Hepatic stellate cell (primary cell): ENCODE results near the gene DIP2C.
"Not testable (repeated sequence)": the region's sequence is repeated elsewhere in the genome, so short reads cannot be mapped to it uniquely, and the experiment has no call there.

Experiments
- DNase-seq: peaks from one replicate; pipeline ENCODE4 v3.0.0; 2011; ENCODE audit warnings: low spot score

Gene DIP2C

DNA sequence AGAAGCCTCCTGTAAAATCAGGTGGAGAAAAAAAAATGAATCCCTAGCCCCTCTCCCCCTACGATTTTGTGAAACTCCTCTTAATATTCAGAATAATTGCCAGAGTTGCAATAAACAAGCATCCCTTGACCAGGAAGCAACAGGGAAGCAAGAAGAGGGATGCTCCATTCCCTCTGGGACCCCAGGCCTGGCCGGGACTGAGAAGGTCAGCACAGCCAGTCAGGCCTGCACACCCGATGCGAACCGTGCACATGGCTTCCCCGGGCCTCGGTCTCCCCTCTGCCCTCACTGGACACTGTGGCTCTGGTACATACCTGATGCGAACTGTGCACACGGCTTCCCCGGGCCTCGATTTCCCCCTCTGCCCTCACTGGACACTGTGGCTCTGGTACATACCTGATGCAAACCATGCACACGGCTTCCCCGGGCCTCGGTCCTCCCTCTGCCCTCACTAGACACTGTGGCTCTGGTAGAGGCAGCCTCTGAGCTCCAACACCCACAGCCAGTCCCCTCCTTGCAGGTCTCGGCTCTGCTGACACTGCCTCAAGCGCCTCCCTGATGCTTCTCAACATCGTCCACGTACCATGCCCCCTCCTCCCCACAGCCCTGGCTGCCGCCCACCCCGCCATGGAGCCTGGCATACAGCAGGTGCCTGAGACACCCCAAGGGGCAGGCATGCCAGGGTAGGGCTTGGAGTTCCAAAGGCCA is 138.6 kb downstream of the DIP2C start:
- no peak for DNase-seq

DNA sequence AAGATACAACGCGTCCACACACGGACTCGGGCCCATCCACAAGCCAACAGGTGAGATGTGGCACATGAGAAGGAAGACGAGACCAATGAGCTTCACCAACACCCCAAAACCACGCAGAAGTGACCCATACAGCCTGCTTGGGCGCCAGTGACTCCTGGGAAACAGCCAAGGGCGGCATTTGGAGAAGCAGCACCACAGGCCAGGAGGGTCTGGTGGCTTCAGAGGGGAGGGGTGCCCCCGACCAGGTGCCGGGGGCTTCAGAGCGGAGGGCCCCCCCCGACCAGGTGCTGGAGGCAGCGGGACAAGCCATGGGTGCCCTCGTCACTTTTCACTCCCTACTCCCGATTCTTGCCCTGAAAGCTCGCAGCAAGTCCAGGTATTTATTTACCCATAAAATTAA is 140.1 kb downstream of the DIP2C start:
- DNase-seq, result no peak

DNA sequence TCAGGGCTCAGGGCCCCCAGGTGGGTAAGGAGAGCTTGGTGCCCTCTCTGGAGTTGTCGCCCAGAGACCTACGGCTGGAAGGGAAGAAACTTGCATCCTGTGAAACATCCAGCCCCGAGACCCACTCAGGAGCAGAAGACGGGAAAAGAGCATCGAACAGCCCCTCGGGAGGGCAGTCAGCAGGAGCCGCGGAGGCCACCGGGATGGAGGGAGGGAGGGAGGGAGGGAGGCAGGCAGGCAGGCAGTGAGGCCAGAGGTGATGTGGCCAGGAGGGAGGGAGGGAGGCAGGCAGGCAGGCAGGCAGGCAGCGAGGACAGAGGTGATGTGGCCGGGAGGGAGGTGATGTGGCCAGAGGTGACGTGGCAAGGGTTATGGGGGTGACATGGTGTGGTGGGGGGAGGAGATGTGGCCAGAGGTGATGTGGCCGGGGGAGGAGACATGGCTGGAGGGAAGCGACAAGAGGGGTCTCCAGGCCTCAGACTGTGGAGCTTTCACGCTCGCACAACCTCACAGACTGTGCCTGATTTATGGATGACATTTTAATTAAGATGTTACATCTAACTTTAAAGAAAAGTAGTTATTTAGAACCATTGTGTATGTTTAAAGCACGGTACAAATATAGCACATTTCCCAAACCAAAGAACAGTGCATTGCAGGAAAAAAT is 141.1 kb downstream of the DIP2C start:
- DNase-seq, result no peak

DNA sequence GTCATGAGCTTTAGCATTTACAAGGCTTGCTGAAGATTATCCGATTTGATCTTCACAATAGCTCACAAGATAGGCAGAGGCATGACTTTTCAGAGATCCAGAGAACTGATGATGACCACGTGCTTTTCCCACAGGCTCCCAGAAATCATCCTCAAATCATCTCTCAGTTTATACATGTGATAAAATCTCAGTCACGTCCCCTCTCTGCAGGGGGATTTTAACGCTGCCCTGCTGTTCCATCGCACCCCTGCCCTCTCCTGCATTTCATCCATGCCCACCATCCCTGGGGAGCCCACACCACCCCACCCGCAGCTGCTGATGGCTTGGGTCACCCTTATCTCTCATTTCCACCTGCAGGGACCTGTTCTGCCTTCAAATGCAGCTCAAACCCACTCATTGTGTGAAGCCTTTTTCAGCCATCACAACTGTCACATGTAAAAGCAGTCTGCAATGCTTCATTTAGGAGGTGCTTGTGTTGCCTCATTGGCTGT is 141.8 kb downstream of the DIP2C start:
- no peak for DNase-seq

GRCh38 chr10:546971-547590 is 142.4 kb downstream of the DIP2C start:
- no peak for DNase-seq

DNA sequence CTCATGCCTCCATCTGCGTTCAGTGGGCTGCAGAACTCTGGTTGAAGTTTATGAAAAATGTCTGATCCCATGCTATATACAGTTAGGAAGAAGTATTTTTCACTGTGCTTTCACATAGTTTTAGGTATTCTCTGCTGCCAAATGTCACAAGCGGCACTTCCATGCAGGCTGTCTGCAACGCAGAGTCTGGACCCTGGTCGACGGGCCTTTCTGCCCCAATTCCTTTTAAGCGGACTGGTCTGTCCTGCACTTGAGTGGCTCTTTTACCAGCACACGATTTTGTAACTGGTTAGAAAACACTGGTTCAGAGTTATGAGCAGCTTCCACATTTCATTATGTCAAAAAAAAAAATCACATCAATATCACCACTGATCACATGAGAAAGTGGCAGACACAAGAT is 143.0 kb downstream of the DIP2C start:
- DNase-seq, result no peak

GRCh38 chr10:543862-544822 is 145.3 kb downstream of the DIP2C start:
- DNase-seq, result no peak

- DNase-seq, result no peak
Measured at GRCh38 chr10:543131-543530, 146.3 kb downstream of the DIP2C start.

DNA sequence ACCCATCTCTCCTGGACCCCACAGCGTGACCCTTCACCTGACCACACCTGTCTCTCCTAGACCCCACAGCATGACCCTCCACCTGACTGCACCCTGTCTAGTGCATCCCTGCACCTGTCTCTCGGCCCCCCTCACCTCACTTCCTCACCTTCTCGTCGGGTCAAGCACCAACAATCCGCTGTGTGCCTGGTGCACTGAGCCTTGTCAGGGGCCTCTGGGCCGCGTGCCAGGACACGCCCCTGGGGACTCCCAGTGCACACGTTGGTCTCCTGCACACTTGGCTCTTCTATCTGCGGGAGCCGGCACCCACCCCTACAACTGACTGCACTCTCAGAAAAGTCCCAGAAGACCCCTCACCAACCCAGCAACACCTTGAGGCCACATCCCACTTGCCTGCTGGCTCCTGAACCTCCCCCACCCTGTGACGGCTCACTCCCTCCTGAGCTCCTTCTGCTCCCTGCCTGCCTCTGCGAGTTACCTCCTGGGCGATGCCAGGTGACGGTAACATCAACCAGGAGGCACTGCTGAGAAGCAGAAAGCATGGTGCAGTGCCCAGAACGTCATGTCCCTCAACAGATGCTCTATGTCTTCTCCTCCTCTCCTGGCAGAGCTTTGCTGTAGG is 147.6 kb downstream of the DIP2C start:
- DNase-seq, result no peak

- DNase-seq, result no peak
Measured at GRCh38 chr10:541041-541440, 148.4 kb downstream of the DIP2C start.

DNA sequence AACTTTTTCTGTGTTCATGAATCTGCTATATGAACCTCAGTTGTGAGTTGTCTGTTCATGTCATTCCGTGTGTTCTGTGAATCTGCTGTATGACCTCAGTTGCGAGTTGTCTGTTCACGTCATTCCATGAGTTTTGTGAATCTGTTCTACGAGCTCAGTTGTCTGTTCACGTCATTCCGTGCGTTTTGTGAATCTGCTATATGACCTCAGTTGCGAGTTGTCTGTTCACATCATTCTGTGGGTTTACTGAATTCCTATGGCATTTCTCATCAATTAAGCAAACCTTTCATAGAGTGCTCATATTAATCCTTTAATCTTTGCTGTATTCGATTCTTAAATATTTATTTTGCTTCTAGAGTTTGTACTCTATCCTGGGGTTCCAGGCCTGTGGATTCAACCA is 150.6 kb downstream of the DIP2C start:
- no peak for DNase-seq

DNA sequence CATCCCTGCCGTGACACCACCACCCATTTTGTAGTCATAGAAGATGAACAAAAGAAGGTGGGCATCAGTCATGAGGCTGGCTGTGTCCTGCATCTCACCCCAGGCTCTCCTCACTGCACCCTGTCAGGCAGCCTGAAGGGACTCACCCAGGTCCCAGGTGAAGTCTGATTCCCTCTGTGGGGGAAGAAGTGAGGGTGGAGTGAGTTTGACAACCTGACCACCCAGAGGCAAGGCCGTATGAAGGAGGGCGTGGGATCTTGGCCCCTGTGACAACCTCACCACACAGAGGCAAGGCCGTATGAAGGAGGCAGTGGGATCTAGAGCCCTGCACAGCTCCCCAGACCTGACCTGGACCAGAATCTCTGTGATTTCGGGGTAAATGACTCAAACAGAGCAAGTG is 152.5 kb downstream of the DIP2C start:
- no peak for DNase-seq

GRCh38 chr10:536371-536925 is 153.0 kb downstream of the DIP2C start:
- no peak for DNase-seq

- DNase-seq, result no peak
Measured at GRCh38 chr10:535952-536351, 153.5 kb downstream of the DIP2C start.

GRCh38 chr10:535051-535450 is 154.4 kb downstream of the DIP2C start:
- DNase-seq, result no peak

GRCh38 chr10:534047-534566 is 155.4 kb downstream of the DIP2C start:
- DNase-seq, result no peak

DNA sequence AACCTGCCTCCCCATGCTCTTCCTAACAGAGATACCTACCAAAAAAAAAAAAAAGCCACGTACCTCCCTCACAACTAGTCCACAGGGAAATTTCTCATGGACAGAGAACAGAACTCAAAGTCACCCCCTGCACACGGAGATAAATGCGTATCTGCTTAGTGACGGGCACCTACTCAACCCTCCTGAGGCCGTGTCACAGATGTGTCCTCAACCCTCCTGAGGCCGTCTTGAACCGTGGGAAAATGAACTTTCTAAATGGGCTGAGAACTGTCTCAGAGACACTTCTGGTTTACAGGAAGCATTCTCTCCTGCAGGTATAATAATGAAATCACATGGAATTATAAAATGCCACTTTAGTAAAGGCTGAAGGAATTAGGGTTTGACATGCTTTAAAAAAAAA is 155.9 kb downstream of the DIP2C start:
- DNase-seq, result no peak

DNA sequence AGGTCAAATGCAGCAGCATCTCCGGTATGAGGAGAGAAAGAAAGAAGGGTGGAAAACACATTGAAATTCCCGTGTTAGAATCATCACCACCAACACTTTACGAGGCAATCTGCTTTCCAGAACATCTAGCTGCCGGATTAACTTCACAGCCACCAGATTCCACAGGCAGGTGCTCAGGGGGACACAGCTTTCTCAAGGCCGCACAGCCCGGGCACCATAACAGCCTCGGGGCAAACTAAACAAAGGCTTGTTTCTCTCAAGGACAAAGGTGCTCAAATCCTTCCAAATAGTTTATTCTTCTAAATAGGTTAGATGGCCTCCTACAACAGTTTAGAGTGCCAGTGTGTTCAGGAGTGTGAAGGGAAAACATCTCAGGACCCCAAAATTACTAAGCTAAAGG is 156.3 kb downstream of the DIP2C start:
- DNase-seq, result no peak

DNA sequence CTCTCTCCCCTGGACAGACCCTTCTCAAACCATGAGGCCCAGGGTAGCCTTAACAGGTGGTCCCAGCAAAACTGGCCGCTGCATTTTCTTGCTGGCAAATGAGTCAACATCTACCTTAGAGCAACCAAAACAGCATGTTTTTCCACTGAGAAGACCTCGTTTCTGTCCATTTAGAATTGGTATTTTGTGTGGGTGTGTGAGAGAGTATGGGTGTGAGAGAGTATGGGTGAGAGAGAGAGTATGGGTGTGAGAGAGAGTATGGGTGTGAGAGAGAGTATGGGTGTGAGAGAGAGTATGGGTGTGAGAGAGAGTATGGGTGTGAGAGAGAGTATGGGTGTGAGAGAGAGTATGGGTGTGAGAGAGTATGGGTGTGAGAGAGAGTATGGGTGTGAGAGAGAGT is 157.1 kb downstream of the DIP2C start:
- DNase-seq, result not testable (repeated sequence)

- DNase-seq, result no peak
Measured at GRCh38 chr10:531541-531940, 157.9 kb downstream of the DIP2C start.

DNA sequence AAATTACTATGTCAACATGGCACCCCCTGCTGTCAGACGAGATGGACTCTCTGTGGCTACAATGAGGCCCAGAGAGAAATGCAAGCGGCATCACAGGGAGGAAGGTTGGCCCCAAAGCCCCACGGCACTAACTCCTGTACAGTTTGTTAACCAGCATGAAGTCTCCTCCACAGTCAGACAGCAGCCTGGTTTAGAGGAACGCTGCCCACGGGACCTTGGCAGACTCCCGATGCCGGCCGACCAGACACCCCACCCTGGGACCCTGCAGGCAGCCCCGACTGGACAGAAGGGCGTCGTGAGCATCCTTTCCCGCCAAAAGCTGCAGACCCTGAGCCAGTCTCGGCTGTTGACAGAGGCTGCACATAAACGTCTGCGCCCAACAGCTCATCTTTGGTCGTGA is 158.8 kb downstream of the DIP2C start:
- DNase-seq, result no peak
